ENCODE measurements around the gene BAHCC1. TPM values are rescaled to one million over a fixed set of nuclear protein-coding genes. Genes with fewer than 3 reads are reported as not detected.

The BAHCC1 gene
- total and polyA plus RNA-seq, 10 of the 15 experiments (the other 5 are each of a cell fraction or from before 2014, with no cell fraction given): 0.03 to 0.14 (median 0.11) TPM; not detected in 6

GRCh38 chr17:81419319-81419885 is 24.1 kb downstream of the BAHCC1 start:
- 50% methylated on average over 27 of the region's 32 CpGs for WGBS (ENCODE audit: insufficient coverage, insufficient replicate concordance, low lambda C conversion rate, missing lambda C conversion rate)
- intact Hi-C loops (cut with micrococcal nuclease; ENCODE audit: unreplicated experiment) (no loop called here), in situ Hi-C loops (cut with MboI) (no loop called here)
- no peaks in the 10 kb centered on the region; the same call in 2 of the 3 replicates for H3K9me3 ChIP-seq (replicated peaks; ENCODE audit: control insufficient read depth, insufficient read depth, low read length)
- TF ChIP-seq POU2F2 (IDR thresholded peaks at IDR 0.05; ENCODE audit: borderline replicate concordance, low read depth, low read length) (no peak), CHD2 (IDR thresholded peaks at IDR 0.05; ENCODE audit: borderline replicate concordance, low read depth, low read length) (no peak), SP1 (IDR thresholded peaks at IDR 0.05; ENCODE audit: low read depth, low read length) (no peak), HCFC1 (IDR thresholded peaks at IDR 0.05; ENCODE audit: low read length) (no peak), E2F8 (IDR thresholded peaks at IDR 0.05; ENCODE audit: low read depth, partially characterized antibody) (no peak), SRF (IDR thresholded peaks at IDR 0.05; ENCODE audit: low read depth in 2 of 2, low read length in 2 of 2) (no peak)
- FAIRE-seq (no peak), ATAC-seq (no peak), DNase-seq (ENCODE audit: low read depth, low spot score) (no peak)
- H3K79me2 ChIP-seq (ENCODE audit: control insufficient read depth, insufficient read depth, low read length): no peaks in the 10 kb centered on the region
- ChIA-PET SMC1A (ENCODE audit: uncharacterized antibody, unreplicated experiment) (no interaction called here), RAD21 (ENCODE audit: unreplicated experiment) (interaction anchor here (0.5 kb wide), 1 partner anchor 123 kb away, joined by 4 read pairs; no protein-coding TSS in a partner anchor), CTCF (no interaction called here), POLR2A (no interaction called here)
- no peaks in the 10 kb centered on the region for H3K4me1 ChIP-seq (ENCODE audit: control insufficient read depth, insufficient read depth, low read length)
- no TSS peak for BruUV-seq (replicated peaks)
- H3K27ac ChIP-seq (ENCODE audit: control insufficient read depth, insufficient read depth): no peak overlapping the region
- no peak overlapping the region for H3K4me3 ChIP-seq
- H3K9ac ChIP-seq (ENCODE audit: control insufficient read depth, insufficient read depth, low read length): no peak overlapping the region
- no peaks in the 10 kb centered on the region for H3K36me3 ChIP-seq (ENCODE audit: control insufficient read depth in 2 of 2, insufficient read depth in 2 of 2, low read length in 1 of 2)
- no peak overlapping the region for H3K4me2 ChIP-seq (ENCODE audit: control insufficient read depth, insufficient read depth)
- no peaks in the 10 kb centered on the region; a peak in 1 of 4 replicates for H3K27me3 ChIP-seq (replicated peaks in 1 of 2; ENCODE audit: control insufficient read depth in 2 of 2, insufficient read depth in 2 of 2, low read length in 1 of 2)
- no peak overlapping the region for H2AFZ ChIP-seq (ENCODE audit: control insufficient read depth, low read depth, low read length)
- no peaks in the 10 kb centered on the region for H4K20me1 ChIP-seq (ENCODE audit: control insufficient read depth, insufficient read depth)
